A673 (cell line): ENCODE results near the gene KYNU.

Source experiments
- EZH2 ChIP-seq: fragments of 200-600 bp; sonication (generic); IDR thresholded peaks from 2 replicates; pipeline ENCODE4 v1.6.1; 2017; ENCODE audit warnings: borderline replicate concordance, low read depth, mild to moderate bottlenecking, mixed read lengths, antibody characterized with exemption, low read length; ENCODE audit not compliant: poor library complexity, severe bottlenecking
- TF ChIP-seq, protein P1 (sequence below): fragments of 300-800, 200-600 bp; sonication (generic); conservative IDR thresholded peaks from 2 replicates; pipeline ENCODE4 v1.5.1; 2017; ENCODE audit warnings: low read depth, mild to moderate bottlenecking, antibody characterized with exemption, low read length, moderate library complexity, mixed read lengths

DNA sequence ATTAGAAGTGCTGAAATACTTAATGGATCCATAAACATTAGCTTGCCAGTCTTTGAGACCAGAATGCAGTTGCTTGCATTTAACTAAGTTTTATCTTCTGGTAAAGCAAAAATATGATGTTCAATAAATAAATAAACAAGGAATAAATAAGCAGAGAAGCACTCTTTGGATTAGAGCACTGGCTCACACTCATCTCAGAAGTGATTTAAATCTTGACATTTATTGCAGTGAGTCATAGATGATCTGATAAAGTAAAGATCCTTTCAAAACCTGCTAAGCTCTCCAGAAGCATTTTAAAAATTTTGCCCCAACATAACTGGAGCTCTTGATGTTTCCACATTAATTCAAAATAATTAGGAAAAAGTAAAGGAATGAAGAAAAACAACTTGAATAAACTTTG is 66.8 kb downstream of the KYNU start:
- TF ChIP-seq EZH2, result no peak
- TF ChIP-seq, protein P1, sequence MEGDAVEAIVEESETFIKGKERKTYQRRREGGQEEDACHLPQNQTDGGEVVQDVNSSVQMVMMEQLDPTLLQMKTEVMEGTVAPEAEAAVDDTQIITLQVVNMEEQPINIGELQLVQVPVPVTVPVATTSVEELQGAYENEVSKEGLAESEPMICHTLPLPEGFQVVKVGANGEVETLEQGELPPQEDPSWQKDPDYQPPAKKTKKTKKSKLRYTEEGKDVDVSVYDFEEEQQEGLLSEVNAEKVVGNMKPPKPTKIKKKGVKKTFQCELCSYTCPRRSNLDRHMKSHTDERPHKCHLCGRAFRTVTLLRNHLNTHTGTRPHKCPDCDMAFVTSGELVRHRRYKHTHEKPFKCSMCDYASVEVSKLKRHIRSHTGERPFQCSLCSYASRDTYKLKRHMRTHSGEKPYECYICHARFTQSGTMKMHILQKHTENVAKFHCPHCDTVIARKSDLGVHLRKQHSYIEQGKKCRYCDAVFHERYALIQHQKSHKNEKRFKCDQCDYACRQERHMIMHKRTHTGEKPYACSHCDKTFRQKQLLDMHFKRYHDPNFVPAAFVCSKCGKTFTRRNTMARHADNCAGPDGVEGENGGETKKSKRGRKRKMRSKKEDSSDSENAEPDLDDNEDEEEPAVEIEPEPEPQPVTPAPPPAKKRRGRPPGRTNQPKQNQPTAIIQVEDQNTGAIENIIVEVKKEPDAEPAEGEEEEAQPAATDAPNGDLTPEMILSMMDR, result no peak
